WTC11 (cell line): ENCODE measurements around the gene TMA7B. TPM values are rescaled to one million over a fixed set of nuclear protein-coding genes. Genes with fewer than 3 reads are reported as not detected.

Source experiments
- ATAC-seq: fragments of 200-7000 bp; cut with Tn5 transposase; 2 replicates; pipeline ENCODE4 v1.10.0; 2021; ENCODE audit warnings: mild to moderate bottlenecking, moderate library complexity
- CTCF ChIA-PET: fragments of 300-600 bp; sonication (Branson Sonifier 250); formaldehyde crosslinking; loops from one replicate; lab custom pipeline; 2021; ENCODE audit warnings: antibody characterized with exemption; lab: Charles Lee
- POLR2A ChIA-PET: fragments of 350-600 bp; sonication (Branson Sonifier 250); formaldehyde crosslinking; loops from one replicate; lab custom pipeline; 2021; ENCODE audit warnings: antibody characterized with exemption; lab: Charles Lee
- DNase-seq: peaks from one replicate; pipeline ENCODE4 v3.0.0; 2021; ENCODE audit warnings: low spot score
- H3K27ac Mint-ChIP-seq: 2 replicates; pipeline ENCODE4 v1.8.0; 2021; ENCODE audit warnings: mixed read lengths
- H3K27me3 Mint-ChIP-seq: 2 replicates; pipeline ENCODE4 v1.8.0; 2021; ENCODE audit warnings: low read depth, mild to moderate bottlenecking, moderate library complexity, mixed read lengths
- H3K36me3 Mint-ChIP-seq: 2 replicates; pipeline ENCODE4 v1.8.0; 2021; ENCODE audit warnings: mixed read lengths
- H3K4me1 Mint-ChIP-seq: 2 replicates; pipeline ENCODE4 v1.8.0; 2022; ENCODE audit warnings: mixed read lengths
- H3K4me3 Mint-ChIP-seq: 2 replicates; pipeline ENCODE4 v1.8.0; 2021; ENCODE audit warnings: mild to moderate bottlenecking, moderate library complexity, mixed read lengths
- H3K9me3 Mint-ChIP-seq: 2 replicates; pipeline ENCODE4 v1.8.0; 2021; ENCODE audit warnings: mixed read lengths
- ARID4B ChIP-seq: sonication (generic); formaldehyde crosslinking; IDR thresholded peaks from 2 replicates; pipeline ENCODE4 v1.8.0; 2023; ENCODE audit warnings: missing genetic modification reagents, mild to moderate bottlenecking, borderline replicate concordance
- CREB1 ChIP-seq: sonication (generic); formaldehyde crosslinking; IDR thresholded peaks from 2 replicates; pipeline ENCODE4 v1.8.0; 2023; ENCODE audit warnings: mild to moderate bottlenecking, missing genetic modification reagents
- MYBL2 ChIP-seq: sonication (generic); formaldehyde crosslinking; IDR thresholded peaks from 2 replicates; pipeline ENCODE4 v1.8.1; 2023; ENCODE audit warnings: mild to moderate bottlenecking, moderate library complexity, missing genetic modification reagents
- NFE2L1 ChIP-seq: sonication (generic); formaldehyde crosslinking; IDR thresholded peaks from 2 replicates; pipeline ENCODE4 v1.8.1; 2023; ENCODE audit warnings: missing genetic modification reagents
- NR1H2 ChIP-seq: sonication (generic); formaldehyde crosslinking; IDR thresholded peaks from 2 replicates; pipeline ENCODE4 v1.9.0; 2021; ENCODE audit warnings: mild to moderate bottlenecking, moderate library complexity, missing genetic modification reagents
- RELA ChIP-seq: sonication (generic); formaldehyde crosslinking; IDR thresholded peaks from 2 replicates; pipeline ENCODE4 v1.8.1; 2022; ENCODE audit warnings: missing genetic modification reagents, mild to moderate bottlenecking, borderline replicate concordance
- RORB ChIP-seq: fragments of 250-450 bp; sonication (Bioruptor Pico); IDR thresholded peaks from 2 replicates; pipeline ENCODE4 v1.9.0; 2021; ENCODE audit warnings: mild to moderate bottlenecking
- ZNF281 ChIP-seq: sonication (generic); formaldehyde crosslinking; IDR thresholded peaks from 2 replicates; pipeline ENCODE4 v1.8.0; 2023; ENCODE audit warnings: mild to moderate bottlenecking, missing genetic modification reagents
- ZNF425 ChIP-seq: fragments of 250-450 bp; sonication (Bioruptor Pico); conservative IDR thresholded peaks from 2 replicates; pipeline ENCODE4 v1.9.0; 2021; ENCODE audit warnings: mild to moderate bottlenecking
- ZSCAN18 ChIP-seq: fragments of 250-450 bp; sonication (Bioruptor Pico); IDR thresholded peaks from 2 replicates; pipeline ENCODE4 v2.1.2; 2022; ENCODE audit warnings: mild to moderate bottlenecking, moderate library complexity
- total RNA-seq: library from RNA; stranded (reverse); gene quantifications from 3 replicates; pipeline ENCODE4 v1.2.3, GENCODE V29; 2021
- TF ChIP-seq, protein P1 (sequence below): sonication (generic); formaldehyde crosslinking; IDR thresholded peaks from 2 replicates; pipeline ENCODE4 v1.8.0; 2022; ENCODE audit warnings: mild to moderate bottlenecking, missing genetic modification reagents
- TF ChIP-seq, protein P2 (sequence below): fragments of 250-450 bp; sonication (Bioruptor Pico); IDR thresholded peaks from 2 replicates; pipeline ENCODE4 v1.9.0; 2021; ENCODE audit warnings: mild to moderate bottlenecking
- TF ChIP-seq, protein P3 (sequence below): sonication (generic); formaldehyde crosslinking; IDR thresholded peaks from 2 replicates; pipeline ENCODE4 v1.8.1; 2023; ENCODE audit warnings: mild to moderate bottlenecking, missing genetic modification reagents

The TMA7B gene
- total RNA-seq, 1 experiment from 2014 or later = not detected

GRCh38 chr22:39913886-39914285 is 46.3 kb upstream of the TMA7B start (continued):
- TF ChIP-seq ARID4B = no peak
- no peak for TF ChIP-seq RELA
- no peak for TF ChIP-seq ZNF425 (CRISPR knock-in tag)
- TF ChIP-seq, all 79 proteins: peak for 0

DNA sequence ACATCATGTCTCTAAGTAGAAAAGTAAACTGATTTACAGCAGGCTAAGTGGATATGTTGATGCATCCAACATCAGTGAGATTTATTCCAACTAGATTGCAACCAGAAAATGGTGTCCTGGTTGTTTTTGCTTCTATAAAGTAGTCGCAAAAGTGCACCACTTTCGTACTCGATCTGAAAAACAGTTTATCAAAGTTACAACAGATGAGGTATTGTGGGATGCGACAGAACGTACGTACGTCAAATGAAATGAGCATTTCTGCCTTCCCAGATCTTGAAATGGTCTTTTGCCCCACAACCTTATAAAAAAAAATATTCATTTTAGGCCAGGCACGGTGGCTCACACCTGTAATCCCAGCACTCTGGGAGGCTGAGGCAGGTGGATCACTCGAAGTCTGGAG is 45.6 kb upstream of the TMA7B start:
- Mint-ChIP-seq H3K4me1 (peaks cover 14% of the 10 kb centered on the region), H3K36me3 (no peaks in the 10 kb centered on the region), H3K27me3 (no peaks in the 10 kb centered on the region; the same call in 1 of the 2 replicates), H3K27ac (no peak overlapping the region), H3K9me3 (no peaks in the 10 kb centered on the region)
- CTCF ChIA-PET = no interaction called here
- no peak for ATAC-seq
- TF ChIP-seq MYBL2 (no peak), CREB1 (no peak), RELA (no peak), ZNF281 (CRISPR knock-in tag) (no peak), NFE2L1 (CRISPR knock-in tag) (no peak), NR1H2 (CRISPR knock-in tag) (no peak), ZSCAN18 (CRISPR knock-in tag) (no peak), RORB (CRISPR knock-in tag) (no peak)
- TF ChIP-seq, protein P1, sequence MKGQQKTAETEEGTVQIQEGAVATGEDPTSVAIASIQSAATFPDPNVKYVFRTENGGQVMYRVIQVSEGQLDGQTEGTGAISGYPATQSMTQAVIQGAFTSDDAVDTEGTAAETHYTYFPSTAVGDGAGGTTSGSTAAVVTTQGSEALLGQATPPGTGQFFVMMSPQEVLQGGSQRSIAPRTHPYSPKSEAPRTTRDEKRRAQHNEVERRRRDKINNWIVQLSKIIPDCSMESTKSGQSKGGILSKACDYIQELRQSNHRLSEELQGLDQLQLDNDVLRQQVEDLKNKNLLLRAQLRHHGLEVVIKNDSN = no peak
- TF ChIP-seq, protein P2, sequence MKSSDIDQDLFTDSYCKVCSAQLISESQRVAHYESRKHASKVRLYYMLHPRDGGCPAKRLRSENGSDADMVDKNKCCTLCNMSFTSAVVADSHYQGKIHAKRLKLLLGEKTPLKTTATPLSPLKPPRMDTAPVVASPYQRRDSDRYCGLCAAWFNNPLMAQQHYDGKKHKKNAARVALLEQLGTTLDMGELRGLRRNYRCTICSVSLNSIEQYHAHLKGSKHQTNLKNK (CRISPR knock-in tag) = no peak
- TF ChIP-seq, protein P3, sequence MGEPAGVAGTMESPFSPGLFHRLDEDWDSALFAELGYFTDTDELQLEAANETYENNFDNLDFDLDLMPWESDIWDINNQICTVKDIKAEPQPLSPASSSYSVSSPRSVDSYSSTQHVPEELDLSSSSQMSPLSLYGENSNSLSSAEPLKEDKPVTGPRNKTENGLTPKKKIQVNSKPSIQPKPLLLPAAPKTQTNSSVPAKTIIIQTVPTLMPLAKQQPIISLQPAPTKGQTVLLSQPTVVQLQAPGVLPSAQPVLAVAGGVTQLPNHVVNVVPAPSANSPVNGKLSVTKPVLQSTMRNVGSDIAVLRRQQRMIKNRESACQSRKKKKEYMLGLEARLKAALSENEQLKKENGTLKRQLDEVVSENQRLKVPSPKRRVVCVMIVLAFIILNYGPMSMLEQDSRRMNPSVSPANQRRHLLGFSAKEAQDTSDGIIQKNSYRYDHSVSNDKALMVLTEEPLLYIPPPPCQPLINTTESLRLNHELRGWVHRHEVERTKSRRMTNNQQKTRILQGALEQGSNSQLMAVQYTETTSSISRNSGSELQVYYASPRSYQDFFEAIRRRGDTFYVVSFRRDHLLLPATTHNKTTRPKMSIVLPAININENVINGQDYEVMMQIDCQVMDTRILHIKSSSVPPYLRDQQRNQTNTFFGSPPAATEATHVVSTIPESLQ (CRISPR knock-in tag) = no peak
- TF ChIP-seq, all 79 proteins: peak for 0
- no peak for DNase-seq
- POLR2A ChIA-PET = no interaction called here
- no peak overlapping the region for H3K4me3 Mint-ChIP-seq
